Activated naive CD8-positive, alpha-beta T cell treated with anti-CD3 and anti-CD28 coated beads, Interleukin-2, amount 50 U/mL, for 24 hours (primary cell): Measurements from ENCODE around the gene SYTL3.

Experiments
- ATAC-seq: fragments of 150-1000 bp; cut with Tn5 transposase; one replicate; pipeline ENCODE4 v1.10.0; 2021
- DNase-seq: peaks from one replicate; pipeline ENCODE4 v3.0.0; 2021
- H3K27ac Mint-ChIP-seq: one replicate; pipeline ENCODE4 v1.8.0; 2021; ENCODE audit warnings: mild to moderate bottlenecking, mixed read lengths
- H3K27me3 Mint-ChIP-seq: one replicate; pipeline ENCODE4 v1.8.0; 2021; ENCODE audit warnings: mixed read lengths
- H3K36me3 Mint-ChIP-seq: one replicate; pipeline ENCODE4 v1.8.0; 2021; ENCODE audit warnings: low read depth, mixed read lengths
- H3K4me1 Mint-ChIP-seq: one replicate; pipeline ENCODE4 v1.8.0; 2021; ENCODE audit warnings: mixed read lengths
- H3K4me3 Mint-ChIP-seq: one replicate; pipeline ENCODE4 v1.8.0; 2021; ENCODE audit warnings: mild to moderate bottlenecking, moderate library complexity, mixed read lengths
- H3K9me3 Mint-ChIP-seq: one replicate; pipeline ENCODE4 v1.8.0; 2021; ENCODE audit warnings: mixed read lengths

Gene SYTL3

DNA sequence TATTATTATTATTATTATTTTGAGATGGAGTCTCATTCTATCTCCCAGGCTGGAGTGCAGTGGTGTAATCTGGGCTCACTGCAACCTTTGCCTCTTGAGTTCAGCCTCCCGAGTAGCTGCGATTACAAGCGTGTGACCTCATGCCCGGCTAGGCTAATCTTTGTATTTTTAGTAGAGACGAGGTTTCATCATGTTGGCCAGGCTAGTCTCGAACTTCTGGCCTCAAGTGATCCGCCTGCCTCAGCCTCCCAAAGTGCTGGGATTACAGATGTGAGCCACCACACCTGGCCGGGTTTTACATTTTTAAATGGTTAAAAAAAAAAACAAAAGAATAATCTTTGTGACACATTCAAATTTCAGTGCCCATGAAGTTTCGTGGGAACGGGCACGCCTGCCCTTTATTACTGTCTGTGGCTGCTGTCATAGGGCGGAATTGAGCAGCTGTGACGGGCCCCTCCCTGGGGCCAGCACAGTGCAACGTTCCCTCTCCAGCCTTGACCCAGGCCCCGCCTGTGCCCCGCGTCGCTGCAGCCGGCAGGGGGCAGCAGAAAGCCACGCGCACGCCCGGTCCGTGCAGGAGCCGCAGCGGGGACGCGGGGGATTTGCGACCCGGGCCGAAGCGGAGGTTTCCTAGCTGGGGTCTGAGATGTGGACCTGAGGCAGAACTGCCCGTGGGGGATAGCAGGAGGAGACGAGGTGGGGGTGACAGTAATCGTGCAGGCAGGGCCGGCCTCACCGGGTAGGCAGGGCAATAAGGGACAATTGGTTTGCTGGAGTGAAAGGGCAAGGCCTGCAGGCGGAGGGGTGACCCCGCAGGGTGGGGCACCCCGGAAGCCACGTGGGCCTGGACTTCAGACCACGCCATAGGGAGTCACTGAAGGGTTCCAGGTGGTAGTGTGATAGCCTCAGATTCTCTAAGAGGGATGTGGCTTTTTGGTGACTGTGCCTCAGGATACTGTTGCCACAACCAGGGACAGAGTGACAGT is 54.3 kb downstream of the SYTL3 start:
- H3K4me3 Mint-ChIP-seq: peak overlapping the region; percentile 62
- H3K36me3 Mint-ChIP-seq: peaks cover 28% of the 10 kb centered on the region
- H3K27me3 Mint-ChIP-seq: no peaks in the 10 kb centered on the region
- peak overlapping the region; percentile 59 for H3K27ac Mint-ChIP-seq
- peaks cover 23% of the 10 kb centered on the region for H3K4me1 Mint-ChIP-seq
- ATAC-seq (peak; percentile 97), DNase-seq (peak; percentile 83)
- no peaks in the 10 kb centered on the region for H3K9me3 Mint-ChIP-seq

DNA sequence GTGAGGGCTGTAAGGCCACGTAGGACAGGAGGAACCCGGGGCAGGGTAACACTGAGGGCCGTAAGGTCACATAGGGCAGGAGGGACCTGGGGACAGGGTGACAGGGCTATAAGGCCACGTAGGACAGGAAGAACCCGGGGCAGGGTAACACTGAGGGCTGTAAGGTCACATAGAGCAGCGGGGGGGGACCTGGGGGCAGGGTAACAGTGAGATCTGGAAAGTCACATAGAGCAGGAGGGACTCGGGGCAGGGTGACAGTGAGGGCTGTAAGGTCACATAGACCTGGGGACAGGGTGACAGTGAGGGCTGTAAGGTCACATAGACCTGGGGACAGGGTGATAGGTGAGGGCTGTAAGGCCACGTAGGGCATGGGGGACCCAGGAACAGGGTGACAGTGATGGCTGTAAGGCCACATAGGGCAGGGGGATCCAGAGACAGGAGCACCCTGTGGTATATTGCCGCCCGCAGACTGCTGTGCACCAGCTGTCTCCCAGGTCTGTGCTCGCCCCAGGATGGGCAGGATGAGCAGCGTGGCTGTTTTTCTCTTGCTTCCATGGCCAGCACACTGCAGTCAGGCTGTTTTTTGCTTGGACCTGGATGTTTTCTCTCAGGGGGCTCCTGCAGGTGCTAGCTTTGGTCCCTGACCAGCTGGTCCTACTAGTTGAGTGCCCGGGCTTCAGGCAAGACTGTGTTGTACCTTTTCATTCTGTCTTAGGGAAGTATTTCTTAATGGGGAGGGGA is 55.7 kb downstream of the SYTL3 start:
- no peak overlapping the region for H3K27ac Mint-ChIP-seq

DNA sequence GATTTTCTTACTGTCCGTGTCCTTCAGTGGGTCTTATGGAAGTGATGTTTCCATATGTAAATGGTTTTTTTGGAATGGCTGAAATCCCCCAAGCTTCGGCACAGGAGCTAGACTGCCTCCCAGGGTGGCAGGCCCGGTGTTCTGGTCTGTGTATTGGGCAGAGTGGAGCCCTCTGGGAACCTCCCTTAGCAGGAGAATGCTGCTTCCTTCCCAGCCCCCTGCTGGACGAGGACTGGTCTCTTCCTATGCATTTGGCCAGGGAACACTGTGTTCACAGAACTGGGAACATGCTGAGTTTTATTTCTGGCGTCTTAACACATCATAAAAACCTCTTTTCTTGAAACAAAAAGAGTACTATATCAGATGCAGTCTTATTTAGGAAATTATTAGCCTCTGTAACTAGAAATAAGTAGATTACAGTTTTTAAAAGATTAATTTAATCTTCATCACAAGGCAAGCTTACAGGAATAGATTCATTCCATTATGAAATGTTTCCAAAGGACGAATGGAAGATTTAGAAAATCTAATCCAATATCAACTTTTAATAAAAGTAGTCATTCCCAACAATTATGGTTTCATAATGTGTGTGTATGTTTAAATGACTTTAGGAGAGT is 56.6 kb downstream of the SYTL3 start:
- DNase-seq: no peak
- no peak overlapping the region for H3K27ac Mint-ChIP-seq
- H3K27me3 Mint-ChIP-seq: no peaks in the 10 kb centered on the region
- no peak overlapping the region for H3K4me3 Mint-ChIP-seq
- H3K4me1 Mint-ChIP-seq: peaks cover 16% of the 10 kb centered on the region
- H3K36me3 Mint-ChIP-seq: peaks cover 39% of the 10 kb centered on the region
- ATAC-seq: no peak
- no peaks in the 10 kb centered on the region for H3K9me3 Mint-ChIP-seq

More for the DNA sequence above, 55.7 kb downstream of the SYTL3 start:
- DNase-seq (no peak), ATAC-seq (peak; percentile 7)
- H3K27me3 Mint-ChIP-seq: no peaks in the 10 kb centered on the region
- no peaks in the 10 kb centered on the region for H3K9me3 Mint-ChIP-seq
- H3K36me3 Mint-ChIP-seq: peaks cover 35% of the 10 kb centered on the region
- peaks cover 22% of the 10 kb centered on the region for H3K4me1 Mint-ChIP-seq
- H3K4me3 Mint-ChIP-seq: no peak overlapping the region

DNA sequence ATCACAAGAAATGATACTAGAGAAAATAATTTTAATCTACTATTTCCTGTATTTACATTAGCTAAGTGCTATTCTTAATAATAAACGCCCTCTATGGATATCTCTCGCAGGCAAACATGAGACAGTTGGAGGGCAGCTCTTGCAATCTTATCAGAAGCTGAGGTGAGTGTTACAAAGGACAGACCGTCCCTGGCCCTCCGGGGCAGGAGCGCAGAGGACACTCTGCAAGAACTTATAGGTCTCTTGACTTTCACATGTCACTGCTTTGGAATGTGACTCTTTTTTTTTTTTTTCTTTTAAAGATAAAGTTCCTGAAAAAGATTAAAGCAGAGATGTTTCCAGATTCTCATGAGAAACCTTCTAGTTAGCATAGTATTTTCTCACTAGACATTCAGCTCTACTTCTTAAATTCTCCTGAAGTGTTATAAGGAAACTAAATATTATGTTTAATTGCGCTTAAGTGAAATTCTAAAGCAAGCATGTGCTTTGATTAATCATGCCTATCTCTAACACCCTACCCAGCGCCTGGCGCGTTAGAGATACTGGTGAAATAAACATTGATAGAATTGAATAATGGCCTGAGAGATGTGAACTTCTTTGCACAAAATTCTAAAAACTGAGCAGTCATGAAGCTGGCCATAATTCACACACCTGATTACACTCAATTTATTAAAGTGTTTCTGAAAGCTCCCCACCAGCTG is 57.4 kb downstream of the SYTL3 start:
- H3K36me3 Mint-ChIP-seq: peaks cover 45% of the 10 kb centered on the region
- ATAC-seq: no peak

DNA sequence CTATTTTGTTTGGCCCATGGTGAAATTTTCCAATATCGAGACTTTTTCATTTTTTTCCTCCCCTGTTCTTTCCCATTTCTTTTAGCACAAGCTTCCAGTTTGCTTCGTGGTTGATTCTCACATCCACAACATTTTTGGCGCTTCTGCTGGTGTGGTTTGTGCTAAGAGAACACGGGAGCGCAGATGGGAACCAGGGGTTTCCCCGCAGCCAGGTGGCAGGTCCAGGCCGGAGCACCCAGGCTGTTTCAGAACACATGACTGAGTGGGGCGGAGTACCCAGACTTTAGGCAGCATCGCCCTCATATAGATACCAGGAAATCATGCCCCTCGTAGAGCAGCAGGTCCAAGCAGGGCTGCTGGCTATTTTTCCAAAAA is 58.0 kb downstream of the SYTL3 start:
- H3K27me3 Mint-ChIP-seq: no peaks in the 10 kb centered on the region
- H3K4me3 Mint-ChIP-seq: no peak overlapping the region
- H3K36me3 Mint-ChIP-seq: peaks cover 46% of the 10 kb centered on the region
- peaks cover 16% of the 10 kb centered on the region for H3K4me1 Mint-ChIP-seq
- ATAC-seq (no peak), DNase-seq (no peak)
- no peak overlapping the region for H3K27ac Mint-ChIP-seq
- no peaks in the 10 kb centered on the region for H3K9me3 Mint-ChIP-seq

More for the DNA sequence above, 57.4 kb downstream of the SYTL3 start:
- Mint-ChIP-seq H3K4me3 (no peak overlapping the region), H3K9me3 (no peaks in the 10 kb centered on the region), H3K4me1 (peaks cover 16% of the 10 kb centered on the region), H3K27ac (no peak overlapping the region), H3K27me3 (no peaks in the 10 kb centered on the region)
- DNase-seq: no peak

DNA sequence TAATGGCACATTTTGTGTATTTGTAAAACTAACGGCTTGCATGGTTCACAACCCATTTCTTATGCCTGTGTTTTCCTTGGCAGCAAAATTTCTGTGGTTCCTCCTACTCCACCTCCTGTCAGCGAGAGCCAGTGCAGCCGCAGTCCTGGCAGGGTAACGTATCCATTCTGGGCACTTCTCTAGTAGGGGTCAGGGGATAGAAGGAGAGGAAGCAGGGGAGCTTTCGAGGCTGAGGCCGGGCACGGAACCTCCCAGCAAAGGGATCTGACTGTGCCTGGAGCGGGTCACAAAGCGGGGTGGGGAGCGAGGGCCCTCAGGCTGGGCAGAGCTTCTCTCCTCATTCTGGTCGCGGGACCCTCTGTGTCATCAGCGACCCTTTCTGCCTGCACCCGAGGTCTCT is 58.4 kb downstream of the SYTL3 start:
- ATAC-seq: no peak
- Mint-ChIP-seq H3K27ac (no peak overlapping the region), H3K36me3 (peaks cover 49% of the 10 kb centered on the region), H3K4me3 (no peak overlapping the region), H3K9me3 (no peaks in the 10 kb centered on the region), H3K27me3 (no peaks in the 10 kb centered on the region), H3K4me1 (peaks cover 19% of the 10 kb centered on the region)
- DNase-seq: no peak

DNA sequence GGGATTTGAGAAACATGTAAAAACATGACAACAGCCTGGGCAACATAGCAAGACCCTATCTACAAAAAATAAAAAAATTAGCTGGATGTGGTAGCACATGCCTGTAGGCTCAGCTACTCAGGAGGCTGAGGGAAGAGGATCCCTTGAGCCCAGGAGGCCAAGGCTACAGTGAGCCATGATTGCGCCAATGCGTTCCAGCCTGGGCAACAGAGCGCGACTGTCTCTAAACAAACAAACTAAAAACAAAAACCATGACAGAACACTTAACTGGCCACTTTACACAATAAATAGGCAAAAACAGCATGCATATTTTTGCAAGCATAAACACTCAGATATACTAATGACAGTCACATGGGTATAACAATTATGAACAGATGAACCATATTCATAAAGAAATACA is 60.0 kb downstream of the SYTL3 start:
- Mint-ChIP-seq H3K27me3 (no peaks in the 10 kb centered on the region), H3K27ac (no peak overlapping the region), H3K9me3 (no peaks in the 10 kb centered on the region), H3K4me1 (peaks cover 18% of the 10 kb centered on the region), H3K4me3 (no peak overlapping the region), H3K36me3 (peaks cover 59% of the 10 kb centered on the region)
- ATAC-seq (no peak), DNase-seq (no peak)

DNA sequence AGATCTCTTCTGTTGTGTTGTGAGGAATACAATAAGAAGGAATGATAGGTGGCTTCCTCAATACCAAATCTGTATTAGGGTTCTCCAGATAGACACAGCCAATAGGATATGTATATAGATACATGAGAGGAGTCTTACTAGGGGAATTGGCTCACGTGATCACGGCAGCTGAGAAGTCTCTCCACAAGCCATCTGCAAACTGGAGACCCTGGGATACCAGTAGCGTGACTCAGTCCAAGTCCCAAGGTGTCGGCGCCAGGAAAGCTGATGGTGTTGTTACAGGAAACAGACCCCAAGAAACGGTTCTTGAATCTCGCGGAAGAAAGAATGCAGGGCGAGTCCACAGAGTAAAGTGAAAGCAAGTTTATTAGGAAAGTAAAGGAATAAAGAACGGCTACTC is 61.4 kb downstream of the SYTL3 start:
- no peak for DNase-seq
- H3K36me3 Mint-ChIP-seq: peaks cover 72% of the 10 kb centered on the region

DNA sequence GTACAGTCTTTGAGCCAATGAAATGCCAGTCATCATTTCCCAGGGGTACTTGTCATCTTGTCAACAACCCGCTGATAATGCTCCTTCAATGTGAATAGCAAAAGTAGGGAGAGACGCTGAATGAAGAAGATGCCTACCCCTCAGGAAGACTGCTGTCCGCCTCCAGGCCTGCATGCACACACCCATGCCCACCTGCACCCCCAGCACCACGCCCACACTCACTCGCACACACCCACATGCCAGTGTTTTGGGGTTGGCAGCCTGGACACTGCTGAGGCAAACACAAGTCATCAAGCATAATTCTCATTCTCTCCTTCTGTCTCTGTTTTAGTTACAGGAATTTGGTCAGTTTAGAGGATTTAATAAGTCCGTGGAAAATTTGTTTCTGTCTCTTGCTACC is 63.6 kb downstream of the SYTL3 start:
- Mint-ChIP-seq H3K4me1 (peaks cover 45% of the 10 kb centered on the region), H3K9me3 (no peaks in the 10 kb centered on the region), H3K36me3 (peaks cover 75% of the 10 kb centered on the region), H3K4me3 (no peak overlapping the region), H3K27ac (no peak overlapping the region), H3K27me3 (no peaks in the 10 kb centered on the region)
- ATAC-seq (no peak), DNase-seq (no peak)

More for the DNA sequence above, 61.4 kb downstream of the SYTL3 start:
- ATAC-seq: no peak
- Mint-ChIP-seq H3K4me1 (peaks cover 29% of the 10 kb centered on the region), H3K4me3 (no peak overlapping the region), H3K9me3 (no peaks in the 10 kb centered on the region), H3K27me3 (no peaks in the 10 kb centered on the region), H3K27ac (no peak overlapping the region)

DNA sequence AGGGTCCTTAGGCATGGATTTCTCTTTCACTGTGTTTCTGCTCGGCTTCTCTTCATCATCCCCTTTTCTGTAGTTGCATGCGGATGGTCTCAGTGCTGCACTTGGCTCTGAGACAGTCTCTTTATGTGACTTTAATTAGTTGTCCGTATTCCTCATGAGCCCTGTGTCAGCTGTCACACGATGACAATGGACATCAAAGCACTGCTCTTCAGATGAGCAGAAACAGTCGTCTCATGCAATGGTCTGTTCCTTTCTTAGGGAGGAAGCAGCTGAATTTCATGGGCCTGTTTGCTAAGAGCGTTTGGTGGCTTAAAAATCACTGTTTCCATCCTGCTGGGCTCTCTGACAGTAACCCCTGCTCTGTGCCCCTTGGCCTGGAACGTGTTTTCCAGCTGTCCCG is 64.9 kb downstream of the SYTL3 start:
- ATAC-seq (no peak), DNase-seq (no peak)
- Mint-ChIP-seq H3K4me3 (no peak overlapping the region), H3K27ac (no peak overlapping the region), H3K4me1 (peaks cover 54% of the 10 kb centered on the region), H3K27me3 (no peaks in the 10 kb centered on the region), H3K9me3 (no peaks in the 10 kb centered on the region), H3K36me3 (peaks cover 82% of the 10 kb centered on the region)

DNA sequence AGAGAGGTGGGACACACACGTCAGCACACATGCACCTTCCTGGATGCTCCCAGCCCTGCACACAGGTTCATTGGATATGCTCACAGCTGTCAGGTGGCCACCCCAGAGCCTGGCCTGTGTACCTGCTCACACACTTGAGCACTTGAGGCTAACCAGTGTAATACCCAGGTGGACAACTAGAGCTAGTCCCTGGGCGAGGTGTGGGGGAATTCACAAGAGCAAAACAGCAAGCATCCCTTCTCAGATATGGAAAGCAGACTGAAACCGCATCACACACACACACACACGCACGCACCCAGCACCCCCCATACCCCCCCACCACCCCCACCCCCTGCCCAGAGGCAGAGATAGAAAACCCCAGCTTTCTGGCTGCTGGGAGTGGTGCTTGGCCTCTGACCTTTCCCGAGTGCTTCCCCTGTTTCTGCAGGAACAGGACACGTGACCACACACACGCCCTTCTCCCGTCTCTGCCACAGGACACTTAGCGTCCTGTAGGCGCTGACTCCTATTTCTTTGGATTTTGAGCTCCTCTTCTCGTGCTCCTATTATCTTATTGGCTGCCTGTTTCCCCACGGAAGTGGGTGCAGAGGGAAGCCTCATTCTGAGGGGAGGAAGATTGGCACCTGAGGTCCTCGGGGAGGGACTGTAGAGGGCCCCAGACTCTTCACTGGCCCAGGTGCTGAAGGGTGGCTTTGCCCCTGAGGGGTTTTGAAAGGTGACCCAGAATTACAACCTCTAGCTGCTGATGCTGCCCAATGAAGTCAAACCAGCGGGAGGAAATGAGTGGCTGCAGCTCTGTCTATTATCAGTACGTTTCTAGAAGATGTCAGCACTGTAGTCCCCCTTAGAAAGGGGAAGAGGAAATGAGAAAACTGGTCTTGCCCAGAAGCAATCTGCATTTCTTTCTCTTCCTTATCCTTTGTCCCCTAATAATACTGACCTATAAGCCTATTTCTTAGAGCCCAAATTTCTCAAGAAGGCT is 65.8 kb downstream of the SYTL3 start:
- DNase-seq (no peak), ATAC-seq (no peak)
- Mint-ChIP-seq H3K4me1 (peaks cover 62% of the 10 kb centered on the region), H3K27ac (peak overlapping the region; percentile 56), H3K36me3 (peaks cover 79% of the 10 kb centered on the region), H3K27me3 (no peaks in the 10 kb centered on the region), H3K4me3 (no peak overlapping the region), H3K9me3 (no peaks in the 10 kb centered on the region)

DNA sequence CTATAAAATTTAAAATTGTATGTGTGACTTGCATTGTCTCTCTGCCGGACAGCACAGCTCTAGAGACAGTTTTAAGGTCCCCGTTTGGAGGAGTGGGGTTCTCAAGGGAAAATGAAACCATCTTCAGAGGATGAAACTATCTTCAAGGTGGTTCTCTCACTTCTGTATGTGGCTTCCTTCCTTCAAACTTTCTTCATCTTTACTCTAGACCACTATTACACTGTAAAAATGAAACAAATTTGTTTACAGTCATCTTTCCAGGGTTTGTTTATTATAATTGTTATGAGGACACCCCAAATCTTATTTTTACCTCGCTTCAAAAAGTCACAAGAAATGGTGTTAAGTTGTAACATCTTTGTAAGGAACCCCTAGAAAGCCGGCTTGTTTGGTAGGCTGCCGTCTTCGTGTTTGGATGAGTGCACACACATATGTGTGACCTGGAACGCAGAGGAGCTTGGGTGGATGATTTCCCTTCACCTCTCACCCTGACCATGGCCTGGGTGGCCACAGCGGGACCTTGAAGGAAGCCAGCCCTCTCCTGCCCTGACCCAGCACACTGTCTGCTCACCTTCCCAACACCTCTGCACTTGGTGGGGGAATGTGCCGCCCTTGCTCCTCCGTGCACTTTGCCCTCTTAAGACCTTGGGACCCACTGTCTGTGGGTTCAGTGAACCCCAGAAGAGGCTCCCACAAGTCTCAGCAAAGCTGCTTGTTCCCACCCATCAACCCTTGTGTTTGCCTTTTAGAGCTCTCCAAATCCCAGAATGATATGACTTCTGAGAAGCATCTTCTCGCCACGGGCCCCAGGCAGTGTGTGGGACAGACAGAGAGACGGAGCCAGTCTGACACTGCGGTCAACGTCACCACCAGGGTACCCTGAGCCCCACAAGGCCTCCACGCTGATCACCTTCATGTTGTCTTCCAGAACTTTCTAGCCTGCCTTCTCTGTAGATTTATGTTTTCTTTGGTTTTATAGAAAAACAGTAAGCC is 67.8 kb downstream of the SYTL3 start:
- DNase-seq (no peak), ATAC-seq (no peak)
- no peaks in the 10 kb centered on the region for H3K27me3 Mint-ChIP-seq
- H3K36me3 Mint-ChIP-seq: peaks cover 77% of the 10 kb centered on the region
- no peak overlapping the region for H3K27ac Mint-ChIP-seq
- peaks cover 75% of the 10 kb centered on the region for H3K4me1 Mint-ChIP-seq
- no peak overlapping the region for H3K4me3 Mint-ChIP-seq
- no peaks in the 10 kb centered on the region for H3K9me3 Mint-ChIP-seq
